NCI-H1105 (cell line): ENCODE data around the gene SGTA.
"Not testable (repeated sequence)": the region's sequence is repeated elsewhere in the genome, so short reads cannot be mapped to it uniquely, and the experiment has no call there.

ENCODE experiments used
- DNase-seq: peaks from one replicate; lab custom pipeline; 2025; lab: John Stamatoyannopoulos, UW

SGTA gene

DNA sequence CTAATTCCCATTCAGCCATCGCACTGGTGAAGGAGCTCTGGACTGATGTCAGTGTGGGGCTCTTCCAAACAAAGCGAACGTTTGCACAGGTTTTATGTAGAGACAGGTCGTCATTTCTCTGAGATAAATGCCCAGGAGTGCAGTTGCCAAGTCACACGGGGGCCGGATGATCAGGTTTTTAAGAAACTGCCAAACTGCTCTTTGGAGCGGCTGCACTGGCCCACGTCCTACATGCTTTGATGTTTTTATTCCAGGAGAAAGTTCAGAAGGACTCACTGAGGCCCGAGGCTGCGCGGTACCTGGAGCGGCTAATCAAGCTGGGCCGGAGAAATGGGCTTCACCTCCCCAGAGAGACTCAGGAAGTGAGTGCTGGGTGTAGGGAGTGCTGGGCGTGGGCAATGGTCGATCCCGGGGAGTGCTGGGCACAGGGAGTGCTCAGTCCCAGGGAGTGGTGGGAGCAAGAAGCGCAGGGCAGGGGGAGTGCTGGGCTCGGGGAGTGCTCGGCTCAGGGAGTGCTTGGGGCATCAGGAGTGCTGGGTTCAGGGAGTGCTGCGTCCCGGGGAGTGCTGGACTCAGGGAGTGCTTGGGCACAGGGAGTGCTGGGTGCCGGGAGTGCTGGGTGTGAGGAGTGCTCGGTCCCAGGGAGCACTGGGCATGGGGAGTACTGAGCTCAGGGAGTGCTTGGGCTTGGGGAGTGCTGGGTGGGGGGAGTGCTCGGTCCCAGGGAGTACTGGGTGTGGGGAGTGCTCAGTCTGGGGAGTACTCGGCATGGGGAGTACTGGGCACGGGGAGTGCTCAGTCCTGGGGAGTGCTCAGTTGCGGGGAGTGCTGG is 13.0 kb upstream of the SGTA start:
- DNase-seq, result no peak

GRCh38 chr19:2793577-2793976 is 10.5 kb upstream of the SGTA start:
- DNase-seq, result no peak

DNA sequence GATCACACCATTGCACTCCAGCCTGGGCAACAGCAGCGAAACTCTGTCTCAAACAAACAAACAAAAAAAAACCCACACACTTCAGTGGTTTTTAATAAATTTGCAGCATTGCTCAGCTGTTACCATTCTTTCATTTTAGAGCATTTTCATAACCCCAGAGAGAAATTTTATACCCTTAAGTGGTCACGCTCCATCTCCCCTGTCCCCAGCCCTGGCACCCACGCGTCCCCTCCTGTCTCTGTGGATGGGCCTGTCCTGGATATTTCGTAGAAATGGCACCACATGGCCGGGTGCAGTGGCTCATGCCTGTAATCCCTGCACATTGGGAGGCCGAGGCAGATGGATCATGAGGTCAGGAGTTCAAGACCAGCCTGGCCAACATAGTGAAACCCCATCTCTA is 10.1 kb upstream of the SGTA start:
- DNase-seq, result no peak

GRCh38 chr19:2792666-2793065 is 9.6 kb upstream of the SGTA start:
- DNase-seq, result not testable (repeated sequence)

GRCh38 chr19:2791876-2792275 is 8.8 kb upstream of the SGTA start:
- DNase-seq, result no peak

DNA sequence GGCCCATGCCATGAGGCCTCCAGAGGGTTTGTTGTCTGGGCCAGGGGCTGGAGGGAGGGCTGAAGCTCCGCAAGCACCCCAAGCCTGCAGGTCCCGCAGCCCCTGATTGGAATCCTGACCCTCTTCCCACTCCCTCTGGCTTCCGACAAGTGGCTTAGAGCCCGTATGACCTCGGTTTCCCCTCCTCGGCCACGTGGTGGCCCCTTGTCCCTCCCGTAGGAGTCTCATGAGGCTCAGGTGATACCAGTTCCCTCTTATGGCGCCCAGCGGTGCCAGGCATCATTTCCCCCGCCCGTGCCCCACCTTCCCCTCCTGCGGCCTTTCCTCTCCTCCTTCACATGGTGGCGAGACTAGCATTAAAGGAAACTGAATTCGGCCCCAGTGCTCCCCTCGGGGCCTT is 8.4 kb upstream of the SGTA start:
- no peak for DNase-seq

- no peak for DNase-seq
Measured at GRCh38 chr19:2790557-2791271, 7.6 kb upstream of the SGTA start.

- DNase-seq, result no peak
Measured at GRCh38 chr19:2790194-2790556, 7.1 kb upstream of the SGTA start.

- no peak for DNase-seq
Measured at GRCh38 chr19:2788237-2788636, 5.2 kb upstream of the SGTA start.

GRCh38 chr19:2787115-2787514 is 4.0 kb upstream of the SGTA start:
- DNase-seq, result no peak

DNA sequence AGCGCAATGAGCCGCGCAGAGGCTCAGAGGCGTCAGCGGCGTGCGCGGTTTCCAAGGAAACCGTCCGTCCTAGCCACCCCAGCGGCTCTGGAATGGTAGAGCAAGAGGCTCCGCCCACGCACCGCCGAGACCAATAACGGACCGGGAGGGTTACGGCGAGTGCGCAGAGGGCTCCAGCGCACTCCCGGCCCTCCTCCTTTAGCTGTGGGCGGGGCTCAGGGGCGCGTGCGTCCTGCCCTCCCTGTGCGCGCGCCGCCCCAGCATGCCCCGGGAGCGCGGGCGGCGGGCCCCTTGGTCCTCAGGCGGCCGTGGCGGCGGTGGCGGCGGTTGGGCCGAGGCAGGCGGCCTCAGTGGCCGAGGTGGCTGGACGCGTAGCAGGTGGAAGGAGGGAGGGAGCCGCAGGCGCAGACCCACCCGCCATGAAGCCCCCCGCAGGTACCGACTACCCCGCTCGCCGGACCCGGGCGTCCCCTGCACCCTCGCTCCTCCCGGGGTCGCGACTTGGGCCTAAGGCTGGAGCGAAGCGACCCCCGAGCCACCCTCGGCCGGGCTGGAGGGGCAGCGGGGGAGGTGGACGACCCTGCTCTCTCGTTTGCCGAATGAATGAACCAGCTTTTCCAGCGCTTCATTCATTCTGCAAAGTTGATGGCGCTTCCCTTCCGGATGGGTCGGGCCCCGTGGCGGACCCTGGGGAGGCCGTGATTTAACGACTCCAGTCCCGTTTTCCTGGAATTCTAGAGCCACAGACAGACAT is 2.3 kb upstream of the SGTA start, which contains the start of gene THOP1:
Gene THOP1, plus strand, starts transcription at position 260 of the 754 bp plus-strand sequence. Its CDS starts 160 bp downstream, at position 420.
- peak; percentile 99 for DNase-seq

DNA sequence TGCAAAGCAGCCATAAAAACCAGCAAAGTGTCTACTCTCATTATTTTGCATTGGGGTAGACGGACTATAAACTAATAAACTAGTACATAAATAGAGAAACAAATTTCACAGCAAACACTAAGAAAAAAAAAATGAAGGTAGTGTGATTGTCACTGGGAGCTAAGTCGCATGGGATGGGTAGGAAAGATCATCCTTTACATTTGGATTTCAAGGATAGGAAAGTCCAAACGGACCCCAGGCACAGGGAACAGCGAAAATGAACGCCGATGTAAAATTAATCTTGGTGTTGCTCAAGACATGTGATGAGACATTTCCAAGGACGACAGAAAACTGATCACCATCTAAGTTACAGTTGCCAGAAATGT is 690 bp upstream of the SGTA start:
- no peak for DNase-seq

GRCh38 chr19:2782329-2782935 is 641 bp downstream of the SGTA start:
- DNase-seq, result no peak

DNA sequence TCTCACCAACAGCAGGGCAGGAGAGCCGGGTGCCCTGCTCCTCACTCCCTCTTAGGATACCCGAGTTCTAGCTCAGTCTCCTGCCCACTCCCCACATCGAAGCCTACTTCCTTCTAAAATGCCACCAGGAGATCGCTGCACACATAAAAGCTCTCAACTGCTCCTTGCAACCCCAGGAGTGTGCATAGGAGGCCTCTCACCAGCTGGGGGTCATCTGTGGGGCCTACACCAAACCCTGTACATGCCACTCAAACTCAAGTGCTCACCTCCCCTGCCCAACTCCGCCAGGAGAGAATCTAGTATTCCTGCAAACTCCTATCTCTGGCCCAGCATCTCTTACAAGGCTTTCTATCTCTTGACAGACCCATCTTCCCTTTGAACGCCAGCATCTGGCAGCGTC is 2.8 kb downstream of the SGTA start:
- no peak for DNase-seq

- no peak for DNase-seq
Measured at GRCh38 chr19:2779121-2779740, 3.8 kb downstream of the SGTA start.

GRCh38 chr19:2777952-2778683 is 5.0 kb downstream of the SGTA start:
- no peak for DNase-seq

DNA sequence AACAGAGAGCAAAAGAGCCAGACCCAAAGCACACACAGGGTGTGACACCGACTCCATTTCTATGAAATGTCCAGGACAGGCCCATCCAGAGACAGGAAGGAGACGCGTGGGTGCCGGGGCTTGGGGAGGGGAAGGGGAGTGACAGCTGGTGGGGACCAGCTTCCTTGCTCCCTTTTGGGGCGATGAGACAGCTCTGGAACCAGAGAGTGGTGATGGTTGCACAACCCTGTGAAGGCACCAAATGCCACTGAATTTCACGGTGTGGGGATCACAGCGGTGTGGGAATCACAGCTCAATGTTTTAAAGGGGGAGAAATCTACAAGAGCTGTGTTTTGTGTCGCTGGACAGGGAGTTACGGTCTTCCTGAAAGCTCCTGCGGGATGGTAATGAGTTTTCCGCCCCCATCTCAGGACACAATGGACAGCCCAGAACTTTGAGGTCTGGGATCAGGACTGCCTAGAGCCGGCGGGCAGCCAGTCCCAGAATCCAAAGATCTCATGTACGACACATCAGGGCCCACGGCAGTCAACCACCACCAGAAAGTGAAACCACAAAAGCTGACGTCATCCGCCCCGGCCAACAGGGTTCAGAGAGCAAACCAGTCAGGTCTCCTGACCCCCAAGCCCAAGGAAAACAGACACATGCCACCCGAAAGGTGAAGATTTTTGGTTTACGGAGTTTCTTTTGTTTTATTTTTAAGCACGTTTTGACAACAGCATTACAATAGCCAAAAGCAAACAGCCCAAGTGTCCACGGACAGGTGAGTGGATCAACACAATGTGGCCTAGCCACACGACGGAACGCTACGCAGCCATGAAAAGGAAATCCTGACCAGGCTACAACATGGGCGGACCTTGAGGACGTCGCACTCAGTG is 7.3 kb downstream of the SGTA start:
- no peak for DNase-seq

- no peak for DNase-seq
Measured at GRCh38 chr19:2774953-2775555, 8.0 kb downstream of the SGTA start.

DNA sequence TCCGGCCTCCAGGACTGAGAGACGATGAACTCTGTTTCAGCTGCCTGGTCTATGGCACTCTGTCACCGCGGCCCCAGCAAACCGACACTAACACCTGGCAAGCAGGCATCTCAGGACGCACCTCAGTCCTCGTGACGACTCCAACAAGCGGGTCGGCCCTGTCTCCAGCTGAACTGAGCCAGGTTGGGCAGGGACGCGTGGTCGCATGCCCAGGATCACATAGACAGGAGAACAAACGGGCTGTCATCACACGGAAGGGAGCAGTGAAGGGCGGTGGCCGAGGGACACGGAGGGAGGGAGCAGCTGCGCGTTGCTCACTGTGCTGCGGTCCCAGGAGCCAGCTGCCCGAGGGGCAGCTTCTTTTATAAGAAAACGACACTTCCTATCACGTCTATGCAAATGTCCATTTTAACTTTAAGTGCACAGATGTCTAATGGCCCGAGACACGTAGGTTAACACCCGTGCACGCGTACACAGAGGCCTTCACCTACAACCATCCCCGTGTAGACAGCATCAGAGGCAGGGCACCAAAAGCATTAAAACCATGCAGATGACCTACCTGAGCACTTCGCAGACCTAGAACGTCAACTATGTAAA is 8.9 kb downstream of the SGTA start:
- DNase-seq, result no peak
